Activated B cell treated with CpG ODN at 0.5 μM for 24 hours (primary cell): ENCODE data around the gene FAM78A. TPM values are rescaled to one million over a fixed set of nuclear protein-coding genes. Genes with fewer than 3 reads are reported as not detected.

Source experiments
- ATAC-seq: fragments of 200-7000 bp; cut with Tn5 transposase; one replicate; pipeline ENCODE4 v1.10.0; 2021; ENCODE audit warnings: low read depth, mild to moderate bottlenecking, moderate library complexity
- CTCF ChIA-PET: fragments of 350-600 bp; sonication (Branson Sonifier 250); formaldehyde crosslinking; loops from one replicate; lab custom pipeline; 2021; ENCODE audit warnings: antibody characterized with exemption; lab: Charles Lee
- POLR2A ChIA-PET: fragments of 350-600 bp; sonication (Branson Sonifier 250); formaldehyde crosslinking; loops from one replicate; lab custom pipeline; 2021; ENCODE audit warnings: antibody characterized with exemption; lab: Charles Lee
- DNase-seq: peaks from one replicate; pipeline ENCODE4 v3.0.0; 2022
- H3K27ac Mint-ChIP-seq: one replicate; pipeline ENCODE4 v1.8.0; 2020; ENCODE audit warnings: mixed read lengths
- H3K27me3 Mint-ChIP-seq: one replicate; pipeline ENCODE4 v1.8.0; 2021; ENCODE audit warnings: mixed read lengths
- H3K36me3 Mint-ChIP-seq: one replicate; pipeline ENCODE4 v1.8.0; 2021; ENCODE audit warnings: low read depth, mixed read lengths
- H3K4me1 Mint-ChIP-seq: one replicate; pipeline ENCODE4 v1.8.0; 2021; ENCODE audit warnings: mixed read lengths
- H3K4me3 Mint-ChIP-seq: one replicate; pipeline ENCODE4 v1.8.0; 2020; ENCODE audit warnings: mild to moderate bottlenecking, mixed read lengths
- H3K9me3 Mint-ChIP-seq: one replicate; pipeline ENCODE4 v1.8.0; 2020; ENCODE audit warnings: mixed read lengths
- intact Hi-C: fragments of 100-400 bp; cut with micrococcal nuclease; formaldehyde crosslinking; loops from one replicate; pipeline ENCODE4 v1.15.1; 2024
- total RNA-seq: library from RNA; stranded (reverse); gene quantifications from 2 replicates; pipeline ENCODE4 v1.2.3, GENCODE V29; 2022
- TF ChIP-seq, protein P1 (sequence below): fragments of 200-600 bp; IDR thresholded peaks from one replicate; pipeline ENCODE4 v1.8.0; 2022; ENCODE audit warnings: antibody characterized with exemption, mild to moderate bottlenecking

The FAM78A gene
- total RNA-seq, 1 donor from 2014 or later = 22.9 TPM

DNA sequence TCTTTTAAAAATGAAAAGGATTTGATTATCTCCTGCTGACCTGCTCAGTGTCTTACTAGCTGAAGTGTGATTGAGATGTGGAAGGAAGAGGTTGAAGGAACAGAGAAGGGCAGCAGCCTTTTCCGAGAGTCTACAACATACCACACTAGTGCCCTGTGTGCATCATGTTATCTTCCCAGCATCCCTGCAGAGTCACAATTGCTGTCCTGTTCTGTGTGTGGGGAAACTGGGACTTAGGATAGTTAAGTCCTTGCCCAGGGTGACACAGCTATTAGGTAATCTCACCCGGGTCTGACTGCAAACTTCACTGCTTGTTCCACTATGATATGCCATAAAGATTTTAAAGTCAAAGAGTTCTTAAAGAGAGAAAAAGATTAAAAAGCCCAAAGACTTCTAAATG lies 55.8 kb downstream of the FAM78A start:
- no peak overlapping the region for H3K27ac Mint-ChIP-seq
- DNase-seq = no peak
- intact Hi-C loops = no loop called here
- H3K27me3 Mint-ChIP-seq = no peaks in the 10 kb centered on the region
- ChIA-PET POLR2A (no interaction called here), CTCF (no interaction called here)
- H3K36me3 Mint-ChIP-seq = peaks cover 56% of the 10 kb centered on the region
- H3K4me1 Mint-ChIP-seq = no peaks in the 10 kb centered on the region
- H3K4me3 Mint-ChIP-seq = no peak overlapping the region
- no peak for ATAC-seq
- TF ChIP-seq, protein P1, sequence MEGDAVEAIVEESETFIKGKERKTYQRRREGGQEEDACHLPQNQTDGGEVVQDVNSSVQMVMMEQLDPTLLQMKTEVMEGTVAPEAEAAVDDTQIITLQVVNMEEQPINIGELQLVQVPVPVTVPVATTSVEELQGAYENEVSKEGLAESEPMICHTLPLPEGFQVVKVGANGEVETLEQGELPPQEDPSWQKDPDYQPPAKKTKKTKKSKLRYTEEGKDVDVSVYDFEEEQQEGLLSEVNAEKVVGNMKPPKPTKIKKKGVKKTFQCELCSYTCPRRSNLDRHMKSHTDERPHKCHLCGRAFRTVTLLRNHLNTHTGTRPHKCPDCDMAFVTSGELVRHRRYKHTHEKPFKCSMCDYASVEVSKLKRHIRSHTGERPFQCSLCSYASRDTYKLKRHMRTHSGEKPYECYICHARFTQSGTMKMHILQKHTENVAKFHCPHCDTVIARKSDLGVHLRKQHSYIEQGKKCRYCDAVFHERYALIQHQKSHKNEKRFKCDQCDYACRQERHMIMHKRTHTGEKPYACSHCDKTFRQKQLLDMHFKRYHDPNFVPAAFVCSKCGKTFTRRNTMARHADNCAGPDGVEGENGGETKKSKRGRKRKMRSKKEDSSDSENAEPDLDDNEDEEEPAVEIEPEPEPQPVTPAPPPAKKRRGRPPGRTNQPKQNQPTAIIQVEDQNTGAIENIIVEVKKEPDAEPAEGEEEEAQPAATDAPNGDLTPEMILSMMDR = no peak
- no peaks in the 10 kb centered on the region for H3K9me3 Mint-ChIP-seq

DNA sequence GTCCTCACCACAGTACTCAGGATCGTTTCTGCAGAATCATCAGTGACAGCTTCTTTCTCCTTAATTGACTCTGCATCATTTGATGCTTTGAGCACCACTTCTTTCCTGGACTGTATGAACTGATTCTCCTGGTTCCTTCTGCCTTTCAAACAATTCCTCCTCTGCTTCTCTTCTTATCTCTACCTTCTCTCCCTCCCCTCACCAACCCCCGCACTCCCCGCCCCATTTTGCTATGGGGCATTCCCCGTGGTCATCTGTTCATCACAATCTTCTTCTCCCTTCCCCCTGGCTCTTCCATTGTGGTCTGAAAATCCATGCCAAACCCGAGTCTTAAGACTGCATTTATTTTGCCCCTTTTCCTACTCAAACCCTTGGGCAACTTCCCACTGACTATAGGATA lies 57.9 kb downstream of the FAM78A start:
- H3K4me1 Mint-ChIP-seq = no peaks in the 10 kb centered on the region
- intact Hi-C loops = no loop called here
- no peak for DNase-seq
- POLR2A ChIA-PET = no interaction called here
- no peak overlapping the region for H3K4me3 Mint-ChIP-seq
- H3K9me3 Mint-ChIP-seq = no peaks in the 10 kb centered on the region
- no peak overlapping the region for H3K27ac Mint-ChIP-seq
- peaks cover 66% of the 10 kb centered on the region for H3K36me3 Mint-ChIP-seq
- H3K27me3 Mint-ChIP-seq = no peaks in the 10 kb centered on the region
- TF ChIP-seq, protein P1 = no peak
- CTCF ChIA-PET = no interaction called here
- ATAC-seq = no peak

DNA sequence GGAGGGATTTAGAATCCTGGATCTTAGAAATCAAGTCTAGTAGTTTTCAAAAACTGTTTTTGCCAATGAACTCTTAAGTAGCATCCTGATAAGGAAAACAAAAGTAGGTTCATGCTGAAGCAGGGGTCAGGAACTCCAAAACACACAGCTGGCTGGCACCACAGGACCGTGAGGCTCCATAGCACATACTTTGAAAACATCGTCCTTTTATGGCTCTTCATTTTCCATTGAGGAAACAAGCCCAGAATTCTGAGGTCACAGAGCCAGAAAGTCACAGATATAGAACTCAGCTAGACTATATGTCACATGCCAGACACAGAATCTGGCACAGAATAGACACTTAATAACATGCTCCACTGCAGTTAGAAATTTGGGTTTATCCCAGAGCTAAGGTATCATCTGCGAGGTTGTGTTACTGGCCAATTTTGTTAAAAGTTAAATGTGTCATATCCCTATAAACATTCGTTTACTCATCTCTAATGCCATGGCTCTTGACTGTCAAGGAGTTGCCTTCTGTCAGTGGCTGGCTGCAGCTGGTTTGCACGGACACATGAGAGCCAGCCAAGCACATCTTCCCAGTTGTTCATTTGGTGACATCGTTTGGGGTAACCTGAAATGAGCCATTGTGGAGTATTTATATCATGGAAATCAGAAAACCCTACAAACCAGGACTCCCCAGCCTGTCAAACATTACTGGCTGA lies 58.8 kb downstream of the FAM78A start:
- CTCF ChIA-PET = interaction anchor here (0.6 kb wide), 1 partner anchor 39 kb away, joined by 3 read pairs; no protein-coding TSS in a partner anchor
- H3K9me3 Mint-ChIP-seq = no peaks in the 10 kb centered on the region
- intact Hi-C loops = no loop called here
- peaks cover 64% of the 10 kb centered on the region for H3K36me3 Mint-ChIP-seq
- no peak for ATAC-seq
- POLR2A ChIA-PET = interaction anchor here (0.5 kb wide), 1 partner anchor 94 kb away, joined by 10 read pairs; no protein-coding TSS in a partner anchor
- TF ChIP-seq, protein P1 = no peak
- no peak overlapping the region for H3K4me3 Mint-ChIP-seq
- no peaks in the 10 kb centered on the region for H3K27me3 Mint-ChIP-seq
- DNase-seq = no peak
- no peak overlapping the region for H3K27ac Mint-ChIP-seq
- H3K4me1 Mint-ChIP-seq = no peaks in the 10 kb centered on the region

DNA sequence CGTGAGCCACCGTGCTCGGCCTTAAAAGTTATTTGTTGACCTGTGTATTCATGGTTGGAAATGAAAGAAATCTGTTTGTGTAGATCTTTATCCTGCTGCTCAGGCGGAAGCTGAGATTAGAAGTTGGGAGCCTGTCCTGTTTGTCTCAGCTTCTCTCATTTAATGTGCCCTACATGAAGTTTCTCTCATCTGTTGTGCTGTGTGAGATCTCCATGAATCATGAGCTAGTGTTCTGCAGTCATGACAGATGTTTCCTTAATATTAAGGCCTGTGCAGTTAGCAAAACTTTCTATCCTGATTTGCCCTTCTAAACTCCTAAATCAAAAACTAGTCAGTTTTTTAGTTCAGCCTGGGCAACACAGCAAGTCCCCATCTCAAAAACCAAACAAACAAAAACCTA lies 59.5 kb downstream of the FAM78A start:
- no peaks in the 10 kb centered on the region for H3K4me1 Mint-ChIP-seq
- H3K27ac Mint-ChIP-seq = no peak overlapping the region
- H3K4me3 Mint-ChIP-seq = no peak overlapping the region
- POLR2A ChIA-PET = interaction anchor here (0.6 kb wide), 1 partner anchor 54 kb away, joined by 11 read pairs; no protein-coding TSS in a partner anchor
- CTCF ChIA-PET = interaction anchor here (0.6 kb wide), 1 partner anchor 38 kb away, joined by 3 read pairs; no protein-coding TSS in a partner anchor
- no peaks in the 10 kb centered on the region for H3K27me3 Mint-ChIP-seq
- DNase-seq = no peak
- peaks cover 4% of the 10 kb centered on the region for H3K9me3 Mint-ChIP-seq
- no peak for ATAC-seq
- intact Hi-C loops = no loop called here
- TF ChIP-seq, protein P1 = no peak
- peaks cover 68% of the 10 kb centered on the region for H3K36me3 Mint-ChIP-seq

DNA sequence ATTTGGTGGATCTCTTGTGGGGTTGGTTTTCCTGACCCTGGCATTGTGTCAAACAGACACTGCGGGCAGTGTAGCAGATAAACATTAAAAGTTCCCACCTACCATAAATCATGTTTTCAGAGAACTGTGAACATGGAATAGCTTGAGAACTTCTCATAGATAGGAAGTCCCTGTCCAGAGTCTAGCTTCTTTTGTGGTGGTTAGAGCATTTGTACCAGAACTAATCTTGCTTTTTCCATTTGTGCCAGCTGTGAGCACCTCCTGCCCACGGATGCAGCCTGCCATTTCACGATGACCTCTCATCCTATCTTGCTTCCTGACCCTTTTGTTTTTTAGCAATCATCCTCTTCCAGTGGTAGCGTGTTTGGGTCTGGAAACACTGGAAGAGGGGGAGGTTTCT lies 61.4 kb downstream of the FAM78A start:
- DNase-seq (no peak), ATAC-seq (no peak)
- H3K27ac Mint-ChIP-seq = no peak overlapping the region
- peaks cover 74% of the 10 kb centered on the region for H3K36me3 Mint-ChIP-seq
- TF ChIP-seq, protein P1 = no peak
- no peak overlapping the region for H3K4me3 Mint-ChIP-seq
- no peaks in the 10 kb centered on the region for H3K4me1 Mint-ChIP-seq
- intact Hi-C loops = no loop called here
- ChIA-PET POLR2A (interaction anchor here (1.0 kb wide), 1 partner anchor 23 kb away, joined by 3 read pairs; no protein-coding TSS in a partner anchor), CTCF (interaction anchor here (2.4 kb wide), 1 partner anchor 35 kb away, joined by 7 read pairs; no protein-coding TSS in a partner anchor)
- no peaks in the 10 kb centered on the region for H3K27me3 Mint-ChIP-seq
- peaks cover 10% of the 10 kb centered on the region for H3K9me3 Mint-ChIP-seq
